Gastrocnemius medialis (tissue), 4 donors: ENCODE results near the gene FRMPD4.

Experiments
- CTCF ChIP-seq, 5 experiments: fragments of 450-650 bp in 3 of 5; fragments of 200-600 bp in 2 of 5; sonication (generic) in 2 of 5; IDR thresholded peaks in 4 of 5; conservative IDR thresholded peaks in 1 of 5; 1 replicate in 4 of 5; 2 replicates in 1 of 5; pipeline ENCODE4 v1.5.1; 2016 to 2019; ENCODE audit warnings: antibody characterized with exemption in 5 of 5, mild to moderate bottlenecking in 3 of 5, moderate library complexity in 3 of 5
- POLR2A ChIP-seq, 2 donors: fragments of 450-650 bp; IDR thresholded peaks; one replicate each; pipeline ENCODE4 v1.6.1; 2017; ENCODE audit warnings: antibody characterized with exemption in 2 of 2, mild to moderate bottlenecking in 2 of 2, moderate library complexity in 2 of 2

- TF ChIP-seq CTCF (IDR thresholded peaks at IDR 0.05 in 4 of 5, conservative IDR thresholded peaks at IDR 0.05 in 1 of 5) (no peak), POLR2A (IDR thresholded peaks at IDR 0.05) (no peak)
These were observed 359.7 kb downstream of the FRMPD4 start for GRCh38 chrX:12497832-12498591.
